Measurements from ENCODE around the gene ARID5B.

- TF ChIP-seq CTCF (IDR thresholded peaks at IDR 0.05) (no peak), POLR2A (IDR thresholded peaks at IDR 0.05) (no peak)
These were observed 131.6 kb downstream of the ARID5B start for GRCh38 chr10:62033125-62033524.

Data from Peyer's patch (tissue), 4 donors.